Thyroid gland (tissue), 4 donors: ENCODE data around the gene CCR6.

Experiments used
- POLR2A ChIP-seq, 2 donors: fragments of 450-650 bp; IDR thresholded peaks; one replicate each; pipeline ENCODE4 v1.6.1; 2017; ENCODE audit warnings: antibody characterized with exemption in 2 of 2, mild to moderate bottlenecking in 2 of 2, moderate library complexity in 1 of 2
- TF ChIP-seq, protein P1 (sequence below), 6 experiments: fragments of 200-600 bp in 3 of 6; fragments of 450-650 bp in 3 of 6; sonication (generic) in 3 of 6; IDR thresholded peaks; one replicate each; pipeline ENCODE4 v1.5.1; 2016 to 2019; ENCODE audit warnings: antibody characterized with exemption in 6 of 6, mild to moderate bottlenecking in 2 of 6, inconsistent platforms in 1 of 6, moderate library complexity in 1 of 6

DNA sequence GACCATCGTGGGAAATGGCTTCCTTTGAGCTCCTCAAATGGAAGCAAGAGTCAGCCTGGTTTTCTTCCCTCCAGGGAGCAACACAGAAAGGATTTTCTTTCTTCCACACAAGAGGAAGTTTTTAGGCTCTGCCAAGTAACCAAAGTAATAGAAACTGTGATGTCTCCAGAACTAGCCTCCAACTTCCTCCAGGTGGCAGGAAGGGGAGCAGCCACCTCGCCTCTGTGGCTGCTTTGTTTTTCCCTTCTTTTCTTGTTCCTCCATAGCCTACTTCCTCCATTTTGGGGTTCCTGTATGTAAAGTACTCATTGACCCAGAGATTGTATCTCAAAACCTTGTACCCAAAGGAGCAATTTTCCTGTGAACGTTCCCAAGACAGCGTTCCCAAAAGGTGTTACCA lies 32.7 kb upstream of the CCR6 start:
- TF ChIP-seq, protein P1, sequence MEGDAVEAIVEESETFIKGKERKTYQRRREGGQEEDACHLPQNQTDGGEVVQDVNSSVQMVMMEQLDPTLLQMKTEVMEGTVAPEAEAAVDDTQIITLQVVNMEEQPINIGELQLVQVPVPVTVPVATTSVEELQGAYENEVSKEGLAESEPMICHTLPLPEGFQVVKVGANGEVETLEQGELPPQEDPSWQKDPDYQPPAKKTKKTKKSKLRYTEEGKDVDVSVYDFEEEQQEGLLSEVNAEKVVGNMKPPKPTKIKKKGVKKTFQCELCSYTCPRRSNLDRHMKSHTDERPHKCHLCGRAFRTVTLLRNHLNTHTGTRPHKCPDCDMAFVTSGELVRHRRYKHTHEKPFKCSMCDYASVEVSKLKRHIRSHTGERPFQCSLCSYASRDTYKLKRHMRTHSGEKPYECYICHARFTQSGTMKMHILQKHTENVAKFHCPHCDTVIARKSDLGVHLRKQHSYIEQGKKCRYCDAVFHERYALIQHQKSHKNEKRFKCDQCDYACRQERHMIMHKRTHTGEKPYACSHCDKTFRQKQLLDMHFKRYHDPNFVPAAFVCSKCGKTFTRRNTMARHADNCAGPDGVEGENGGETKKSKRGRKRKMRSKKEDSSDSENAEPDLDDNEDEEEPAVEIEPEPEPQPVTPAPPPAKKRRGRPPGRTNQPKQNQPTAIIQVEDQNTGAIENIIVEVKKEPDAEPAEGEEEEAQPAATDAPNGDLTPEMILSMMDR (IDR thresholded peaks at IDR 0.05), result no peak
- TF ChIP-seq POLR2A (IDR thresholded peaks at IDR 0.05), result no peak
